ENCODE results near the gene GLB1L3. TPM values are rescaled to one million over a fixed set of nuclear protein-coding genes. Genes with fewer than 3 reads are reported as not detected.
A peak's percentile ranks its signal among the peaks of the same experiment; 100 is the strongest.

GLB1L3 gene
- under 1 TPM in 6 of 10 donors, not detected in 4; 0.05 to 0.26 (median 0.11) TPM for polyA plus RNA-seq (ENCODE audit: insufficient read length in 10 of 10)
- long read RNA-seq, donor 1: 0 reads
- long read RNA-seq, donor 2: 0 reads
- long read RNA-seq, donor 3: 0 reads
- long read RNA-seq, donor 4: 0 reads
- long read RNA-seq, donor 5: 0 reads
- long read RNA-seq, donor 6: 0 reads
- long read RNA-seq, donor 7: 0 reads
- long read RNA-seq, donor 8: 0 reads
- long read RNA-seq, donor 9: 0 reads

- DNase-seq: peak in 1 of 3 donors; percentile 47
Measured at GRCh38 chr11:134275534-134276395, at the start of gene GLB1L3. Gene GLB1L3 (plus strand): TSS chr11:134276379. CDS start chr11:134276741, 362 bp downstream.

GRCh38 chr11:134226806-134227325 is 49.3 kb upstream of the GLB1L3 start:
- no peak for DNase-seq

- peak in 1 of 3 donors; percentile 38 for DNase-seq
Measured at GRCh38 chr11:134228625-134229024, 47.6 kb upstream of the GLB1L3 start.

GRCh38 chr11:134229126-134229790 is 46.9 kb upstream of the GLB1L3 start:
- DNase-seq: no peak

GRCh38 chr11:134230339-134230738 is 45.8 kb upstream of the GLB1L3 start:
- DNase-seq: no peak

- DNase-seq: no peak
Measured at GRCh38 chr11:134231958-134232659, 44.1 kb upstream of the GLB1L3 start.

GRCh38 chr11:134233729-134234179 is 42.4 kb upstream of the GLB1L3 start:
- DNase-seq: no peak

- DNase-seq: no peak
Measured at GRCh38 chr11:134235399-134235798, 40.8 kb upstream of the GLB1L3 start.

GRCh38 chr11:134236834-134237556 is 39.2 kb upstream of the GLB1L3 start:
- DNase-seq: no peak

- no peak for DNase-seq
Measured at GRCh38 chr11:134237557-134237922, 38.6 kb upstream of the GLB1L3 start.

GRCh38 chr11:134238956-134239355 is 37.2 kb upstream of the GLB1L3 start:
- DNase-seq: no peak

- DNase-seq: no peak
Measured at GRCh38 chr11:134240592-134240991, 35.6 kb upstream of the GLB1L3 start.

GRCh38 chr11:134242376-134242775 is 33.8 kb upstream of the GLB1L3 start:
- DNase-seq: no peak

GRCh38 chr11:134243913-134244312 is 32.3 kb upstream of the GLB1L3 start:
- no peak for DNase-seq

GRCh38 chr11:134244593-134244992 is 31.6 kb upstream of the GLB1L3 start:
- no peak for DNase-seq

GRCh38 chr11:134245434-134245833 is 30.7 kb upstream of the GLB1L3 start:
- DNase-seq: no peak

- DNase-seq: no peak
Measured at GRCh38 chr11:134246100-134246499, 30.1 kb upstream of the GLB1L3 start.

GRCh38 chr11:134246678-134247077 is 29.5 kb upstream of the GLB1L3 start:
- DNase-seq: no peak

GRCh38 chr11:134248910-134249480 is 27.2 kb upstream of the GLB1L3 start:
- DNase-seq: no peak

GRCh38 chr11:134250246-134250645 is 25.9 kb upstream of the GLB1L3 start:
- DNase-seq: no peak

- DNase-seq: no peak
Measured at GRCh38 chr11:134250675-134251074, 25.5 kb upstream of the GLB1L3 start.

All from muscle of back (tissue), 13 donors.